ENCODE results near the gene LEKR1.

DNA sequence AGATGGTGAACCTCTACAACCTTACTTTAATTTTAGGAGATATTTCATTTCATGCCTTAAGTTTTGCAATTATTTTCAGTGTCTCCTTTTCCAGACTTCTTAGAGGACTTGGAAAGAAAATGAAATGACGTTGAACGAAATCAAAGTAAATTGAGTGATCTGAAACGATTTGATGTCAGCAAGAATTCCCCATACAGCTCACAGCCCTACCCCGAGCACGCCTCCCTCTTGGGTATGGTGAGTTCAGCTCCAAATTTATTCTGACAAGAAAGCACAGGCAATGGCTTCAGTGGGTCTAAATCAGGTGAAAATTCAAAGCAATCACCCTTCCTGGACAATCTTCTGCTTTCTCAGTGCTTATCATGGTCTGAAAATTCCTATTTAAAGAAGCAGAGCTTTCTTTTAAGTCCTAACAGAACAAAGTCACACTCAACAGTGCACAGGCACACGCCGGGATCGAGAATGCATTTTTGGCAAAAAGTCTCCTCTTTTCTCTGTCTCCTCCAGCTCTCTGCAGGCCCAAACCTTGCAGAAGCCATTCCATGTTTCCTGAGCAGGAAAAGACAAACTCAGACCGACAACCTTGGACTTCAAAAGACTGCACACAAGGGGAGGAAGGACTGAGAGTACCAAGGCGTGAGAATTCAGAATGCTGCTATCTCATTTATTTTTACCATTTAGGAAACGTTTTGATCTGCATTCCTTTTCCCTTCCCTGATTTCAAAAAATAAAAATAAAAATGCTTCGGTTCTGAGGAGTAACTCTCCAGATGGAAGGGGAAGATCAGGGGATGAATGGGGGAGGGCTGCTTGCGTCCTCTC lies 261.8 kb downstream of the LEKR1 start:
- TF ChIP-seq CTCF (IDR thresholded peaks at IDR 0.05; ENCODE audit: borderline replicate concordance, extremely low read depth, low read length, poor library complexity, severe bottlenecking) (no peak), EZH2 (IDR thresholded peaks at IDR 0.05; ENCODE audit: borderline replicate concordance, low read depth, low read length, severe bottlenecking) (no peak)

Data from DND-41 (cell line).